Fibroblast of villous mesenchyme (primary cell): Measurements from ENCODE around the gene TEX28. TPM values are rescaled to one million over a fixed set of nuclear protein-coding genes. Genes with fewer than 3 reads are reported as not detected.

Source experiments
- DNase-seq: peaks from one replicate; pipeline ENCODE4 v3.0.0-alpha.2; 2010; ENCODE audit warnings: low read depth
- H3K4me3 ChIP-seq: 2 replicates; pipeline ENCODE4 v1.5.1; 2011; ENCODE audit warnings: low read depth, mild to moderate bottlenecking, low read length
- total RNA-seq: library from RNA; depleted of rRNA; stranded (reverse); fragments of >200 nt; gene quantifications from 2 replicates; pipeline ENCODE4 v1.2.3, GENCODE V29; 2012
- TF ChIP-seq, protein P1 (sequence below): IDR thresholded peaks from 2 replicates; pipeline ENCODE4 v1.5.1; 2012; ENCODE audit warnings: low read depth, mild to moderate bottlenecking, low read length; ENCODE audit not compliant: insufficient read depth

TEX28 gene
- total RNA-seq, 1 donor = not detected

DNA sequence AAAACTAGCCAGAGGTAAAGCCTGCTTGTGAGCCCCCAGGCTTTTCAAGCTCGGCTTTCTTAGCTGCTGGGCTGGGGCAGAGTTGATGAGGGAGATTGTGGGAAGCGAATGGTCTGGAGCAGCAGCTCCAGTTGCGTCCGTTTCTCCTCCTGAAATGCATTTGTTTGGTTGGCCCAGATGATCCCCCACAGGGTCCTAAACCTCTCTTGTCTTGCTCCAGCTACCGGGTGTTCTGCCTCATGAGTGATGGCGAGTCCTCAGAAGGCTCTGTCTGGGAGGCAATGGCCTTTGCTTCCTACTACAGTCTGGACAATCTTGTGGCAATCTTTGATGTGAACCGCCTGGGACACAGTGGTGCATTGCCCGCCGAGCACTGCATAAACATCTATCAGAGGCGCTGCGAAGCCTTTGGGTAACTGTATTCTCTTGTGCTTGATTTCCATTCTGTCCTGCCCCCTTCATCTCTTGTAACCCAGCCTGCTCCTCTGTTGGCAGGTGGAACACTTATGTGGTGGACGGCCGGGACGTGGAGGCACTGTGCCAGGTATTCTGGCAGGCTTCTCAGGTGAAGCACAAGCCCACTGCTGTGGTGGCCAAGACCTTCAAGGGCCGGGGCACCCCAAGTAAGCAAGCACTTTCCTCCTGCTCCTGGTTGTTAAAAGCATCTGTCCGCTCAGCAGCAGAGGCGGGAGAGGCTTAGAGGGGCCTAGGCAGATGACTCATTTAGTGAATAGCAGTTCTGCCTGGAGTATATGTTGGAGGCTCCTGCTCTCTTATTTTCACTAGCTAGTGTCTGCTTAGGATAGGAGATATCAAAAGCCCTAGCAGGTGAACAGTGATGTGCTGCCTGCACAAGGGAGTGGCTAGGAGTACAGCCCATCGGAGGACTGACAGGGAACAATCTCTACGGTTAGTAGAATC is 16.0 kb upstream of the TEX28 start:
- TF ChIP-seq, protein P1, sequence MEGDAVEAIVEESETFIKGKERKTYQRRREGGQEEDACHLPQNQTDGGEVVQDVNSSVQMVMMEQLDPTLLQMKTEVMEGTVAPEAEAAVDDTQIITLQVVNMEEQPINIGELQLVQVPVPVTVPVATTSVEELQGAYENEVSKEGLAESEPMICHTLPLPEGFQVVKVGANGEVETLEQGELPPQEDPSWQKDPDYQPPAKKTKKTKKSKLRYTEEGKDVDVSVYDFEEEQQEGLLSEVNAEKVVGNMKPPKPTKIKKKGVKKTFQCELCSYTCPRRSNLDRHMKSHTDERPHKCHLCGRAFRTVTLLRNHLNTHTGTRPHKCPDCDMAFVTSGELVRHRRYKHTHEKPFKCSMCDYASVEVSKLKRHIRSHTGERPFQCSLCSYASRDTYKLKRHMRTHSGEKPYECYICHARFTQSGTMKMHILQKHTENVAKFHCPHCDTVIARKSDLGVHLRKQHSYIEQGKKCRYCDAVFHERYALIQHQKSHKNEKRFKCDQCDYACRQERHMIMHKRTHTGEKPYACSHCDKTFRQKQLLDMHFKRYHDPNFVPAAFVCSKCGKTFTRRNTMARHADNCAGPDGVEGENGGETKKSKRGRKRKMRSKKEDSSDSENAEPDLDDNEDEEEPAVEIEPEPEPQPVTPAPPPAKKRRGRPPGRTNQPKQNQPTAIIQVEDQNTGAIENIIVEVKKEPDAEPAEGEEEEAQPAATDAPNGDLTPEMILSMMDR = no peak
- H3K4me3 ChIP-seq = no peak overlapping the region
- DNase-seq = no peak

DNA sequence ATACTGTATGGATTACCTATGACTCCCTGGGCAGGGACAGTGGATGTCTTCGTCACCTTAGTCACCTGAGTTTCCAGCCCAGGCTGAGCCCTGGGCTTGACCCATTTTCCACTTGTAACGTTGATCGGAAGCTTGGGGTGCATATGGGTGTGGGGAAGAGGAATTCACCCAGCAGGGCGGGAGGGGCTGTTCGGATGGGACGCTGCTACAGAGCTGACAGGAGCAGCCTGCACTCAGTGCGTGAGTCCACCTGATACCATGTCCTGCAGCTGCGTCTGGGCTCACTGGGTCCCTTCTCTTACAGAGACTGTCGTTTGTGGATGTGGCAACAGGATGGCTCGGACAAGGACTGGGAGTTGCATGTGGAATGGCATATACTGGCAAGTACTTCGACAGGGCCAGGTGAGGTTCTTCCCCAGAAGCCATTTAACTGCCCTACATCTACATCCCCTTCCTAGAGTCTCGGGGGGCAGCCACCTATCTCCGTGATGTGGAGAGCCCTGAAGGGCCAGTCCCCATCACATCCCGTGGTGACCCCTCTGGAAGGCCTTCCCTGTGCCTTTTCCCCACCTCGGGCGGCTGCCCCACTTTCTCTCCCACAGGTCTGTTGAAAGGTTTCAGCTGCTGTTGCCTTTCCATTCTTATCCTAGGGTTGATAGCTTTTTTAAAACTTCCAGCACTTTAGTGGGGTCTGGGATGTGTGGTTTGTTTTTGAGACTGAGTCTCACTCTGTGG is 14.3 kb upstream of the TEX28 start:
- H3K4me3 ChIP-seq = no peak overlapping the region
- no peak for DNase-seq
- TF ChIP-seq, protein P1 = no peak

DNA sequence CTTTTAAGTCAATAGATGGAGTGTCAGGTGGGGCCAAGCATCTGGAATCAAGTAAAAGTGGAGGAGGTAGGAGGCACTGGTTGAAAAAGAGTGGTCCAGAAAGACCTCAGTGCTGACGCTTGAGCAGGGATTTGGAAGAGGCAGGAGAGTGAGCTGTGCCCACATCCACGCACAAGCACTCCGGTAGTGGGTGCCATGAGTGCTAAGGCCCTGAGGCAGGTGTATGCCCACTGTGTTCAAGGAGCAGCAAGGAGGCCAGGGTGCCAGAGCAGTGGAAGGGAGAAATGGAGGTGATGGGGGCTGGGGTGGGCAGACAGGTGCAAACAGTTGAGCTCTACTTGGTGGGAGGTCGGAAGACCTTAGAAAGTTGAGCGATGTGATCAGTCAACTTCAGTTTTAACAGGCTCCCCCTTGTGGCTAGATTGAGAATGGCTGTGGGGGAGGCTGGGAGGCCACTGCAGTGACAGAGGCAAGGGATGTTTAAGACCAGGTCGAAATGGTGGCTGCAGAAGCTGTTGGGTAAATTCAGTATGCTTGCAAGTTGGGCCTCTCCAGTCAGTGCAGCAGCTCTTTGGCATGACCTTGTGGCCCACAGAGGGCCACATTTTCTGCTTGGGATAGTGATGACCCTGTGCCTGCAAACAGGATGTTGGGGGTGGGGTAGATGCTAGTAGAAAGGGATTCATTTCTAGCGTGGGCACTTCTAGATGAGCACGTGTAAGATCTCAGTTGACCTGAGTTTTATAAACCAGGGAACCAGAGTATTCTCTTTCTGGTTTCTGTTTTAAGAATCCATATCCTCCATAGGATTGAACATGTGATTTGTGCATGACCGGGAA is 13.4 kb upstream of the TEX28 start:
- H3K4me3 ChIP-seq = no peak overlapping the region
- TF ChIP-seq, protein P1 = peak; percentile 72
- DNase-seq = peak; percentile 43

DNA sequence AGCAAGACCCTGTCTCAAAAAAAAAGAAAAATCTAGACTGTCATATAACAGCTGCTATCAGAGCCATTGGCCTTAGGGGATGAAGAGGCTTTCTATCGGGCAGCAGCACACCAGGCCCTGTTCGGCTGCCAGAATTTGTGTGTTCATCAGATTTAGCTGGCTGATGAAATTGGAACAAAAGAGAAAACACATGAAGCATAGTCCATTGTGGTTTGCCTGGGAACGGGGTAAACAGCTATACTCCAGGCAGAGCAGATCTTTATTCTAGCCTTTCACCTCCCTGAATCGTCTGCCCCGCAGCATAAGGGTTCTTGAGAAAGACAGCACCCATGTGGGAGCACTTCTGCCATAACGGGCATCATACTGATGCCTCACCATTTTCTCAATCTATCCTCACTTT is 12.3 kb upstream of the TEX28 start:
- TF ChIP-seq, protein P1 = no peak
- no peak overlapping the region for H3K4me3 ChIP-seq
- DNase-seq = no peak

DNA sequence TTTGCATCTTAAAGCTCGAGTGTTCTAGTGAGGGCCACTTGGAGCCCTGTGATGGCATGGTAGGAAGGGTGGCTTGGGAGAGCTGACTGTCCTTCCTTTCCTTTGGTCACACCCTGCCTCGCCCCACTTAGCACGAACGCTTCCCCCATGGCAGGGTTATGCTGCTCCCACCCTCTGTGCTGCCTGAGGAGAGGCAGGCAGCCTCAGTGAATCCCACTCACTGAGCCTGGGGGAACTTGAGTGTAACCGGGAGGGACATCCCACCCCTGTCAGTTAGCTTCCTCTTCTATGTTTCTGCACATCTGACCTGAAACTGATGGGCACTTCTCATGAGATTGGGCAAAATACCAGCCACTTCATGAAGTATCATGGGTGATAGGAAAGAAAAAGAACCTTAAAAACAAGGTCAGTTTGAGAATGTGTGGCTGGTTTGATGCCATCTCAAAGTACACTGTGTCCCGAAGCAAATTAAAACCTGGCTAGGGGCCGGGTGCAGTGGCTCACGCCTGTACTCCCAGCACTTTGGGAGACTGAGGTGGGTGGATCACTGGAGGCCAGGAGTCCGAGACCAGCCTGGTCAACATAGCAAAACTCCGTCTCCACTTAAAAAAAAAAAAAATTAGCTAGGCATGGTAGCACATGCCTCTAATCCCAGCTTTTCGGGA is 10.7 kb upstream of the TEX28 start:
- TF ChIP-seq, protein P1 = no peak

DNA sequence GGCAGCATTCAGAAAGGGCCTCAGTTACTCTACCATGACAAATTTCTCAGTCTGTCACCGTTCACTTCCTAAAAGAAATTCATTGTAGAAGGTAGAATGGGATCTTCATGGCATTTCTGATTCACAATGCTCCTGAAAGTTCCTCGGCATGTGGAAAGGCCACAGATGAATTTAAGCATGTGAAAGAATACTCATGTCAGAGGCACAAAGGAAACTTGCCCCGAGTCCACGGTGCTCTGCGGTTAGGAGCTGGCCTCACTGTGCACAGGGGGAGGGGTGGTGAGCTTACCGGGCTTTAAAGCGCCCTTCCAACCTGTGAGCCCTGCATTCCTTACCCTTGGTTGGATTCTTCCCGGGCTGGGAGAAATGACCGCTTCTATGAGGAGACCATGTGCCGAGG is 9.9 kb upstream of the TEX28 start:
- TF ChIP-seq, protein P1 = no peak
- H3K4me3 ChIP-seq = no peak overlapping the region
- no peak for DNase-seq

More for the DNA sequence above, 10.7 kb upstream of the TEX28 start:
- H3K4me3 ChIP-seq = no peak overlapping the region
- no peak for DNase-seq
